Measurements from ENCODE around the gene RNF207. TPM values are rescaled to one million over a fixed set of nuclear protein-coding genes. Genes with fewer than 3 reads are reported as not detected.

Gene RNF207
- total RNA-seq, 1 donor from 2014 or later = 19.4 TPM

DNA sequence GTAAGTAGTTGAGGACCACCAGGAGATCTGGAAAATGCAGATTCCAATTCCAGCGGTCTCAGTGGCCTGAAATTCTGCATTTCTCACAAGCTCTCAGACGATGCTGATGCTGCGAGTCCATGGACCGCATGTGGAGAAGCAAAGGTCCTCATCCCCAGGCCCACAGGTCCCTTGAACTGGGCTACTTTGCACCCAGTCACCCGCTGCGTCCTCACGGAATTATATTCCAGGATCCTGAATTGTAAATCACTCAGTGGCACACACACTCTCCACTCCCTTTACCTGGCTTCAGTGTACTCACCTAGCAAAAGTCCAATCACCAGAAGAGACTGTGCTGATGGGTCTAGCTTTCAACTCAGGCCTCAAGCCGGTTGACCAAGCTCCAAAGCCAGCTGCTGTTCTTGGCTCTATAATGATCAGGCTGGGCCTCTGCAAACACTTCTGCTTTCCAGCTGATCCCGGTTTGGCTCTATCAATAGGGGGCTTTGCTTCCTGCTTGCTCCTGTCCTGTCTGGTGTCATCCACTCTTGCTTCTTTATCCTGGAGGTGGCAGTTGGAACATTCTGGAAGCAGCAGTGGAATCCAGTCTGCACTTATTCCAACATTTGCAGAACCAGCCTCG, 5.6 kb upstream of the RNF207 start:
- peak overlapping the region; percentile 64 for H3K27ac ChIP-seq
- peak overlapping the region; percentile 92 to 100 for H3K4me3 ChIP-seq
- no peak for DNase-seq (ENCODE audit: extremely low spot score in 2 of 2)
- TF ChIP-seq, protein P1, sequence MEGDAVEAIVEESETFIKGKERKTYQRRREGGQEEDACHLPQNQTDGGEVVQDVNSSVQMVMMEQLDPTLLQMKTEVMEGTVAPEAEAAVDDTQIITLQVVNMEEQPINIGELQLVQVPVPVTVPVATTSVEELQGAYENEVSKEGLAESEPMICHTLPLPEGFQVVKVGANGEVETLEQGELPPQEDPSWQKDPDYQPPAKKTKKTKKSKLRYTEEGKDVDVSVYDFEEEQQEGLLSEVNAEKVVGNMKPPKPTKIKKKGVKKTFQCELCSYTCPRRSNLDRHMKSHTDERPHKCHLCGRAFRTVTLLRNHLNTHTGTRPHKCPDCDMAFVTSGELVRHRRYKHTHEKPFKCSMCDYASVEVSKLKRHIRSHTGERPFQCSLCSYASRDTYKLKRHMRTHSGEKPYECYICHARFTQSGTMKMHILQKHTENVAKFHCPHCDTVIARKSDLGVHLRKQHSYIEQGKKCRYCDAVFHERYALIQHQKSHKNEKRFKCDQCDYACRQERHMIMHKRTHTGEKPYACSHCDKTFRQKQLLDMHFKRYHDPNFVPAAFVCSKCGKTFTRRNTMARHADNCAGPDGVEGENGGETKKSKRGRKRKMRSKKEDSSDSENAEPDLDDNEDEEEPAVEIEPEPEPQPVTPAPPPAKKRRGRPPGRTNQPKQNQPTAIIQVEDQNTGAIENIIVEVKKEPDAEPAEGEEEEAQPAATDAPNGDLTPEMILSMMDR (IDR thresholded peaks at IDR 0.05) = no peak
- no peak for TF ChIP-seq POLR2A (IDR thresholded peaks at IDR 0.05)
- TF ChIP-seq POLR2AphosphoS5 (IDR thresholded peaks at IDR 0.05; ENCODE audit: insufficient read depth in 1 of 2, low read depth in 1 of 2) = no peak
- intact Hi-C loops (cut with DNase I) = no loop called here
- no peaks in the 10 kb centered on the region for H3K9me3 ChIP-seq
- peaks cover 43% of the 10 kb centered on the region for H3K4me1 ChIP-seq
- H3K36me3 ChIP-seq = peaks cover 0 to 22% of the 10 kb centered on the region in 2 donors
- no peaks in the 10 kb centered on the region for H3K27me3 ChIP-seq

DNA sequence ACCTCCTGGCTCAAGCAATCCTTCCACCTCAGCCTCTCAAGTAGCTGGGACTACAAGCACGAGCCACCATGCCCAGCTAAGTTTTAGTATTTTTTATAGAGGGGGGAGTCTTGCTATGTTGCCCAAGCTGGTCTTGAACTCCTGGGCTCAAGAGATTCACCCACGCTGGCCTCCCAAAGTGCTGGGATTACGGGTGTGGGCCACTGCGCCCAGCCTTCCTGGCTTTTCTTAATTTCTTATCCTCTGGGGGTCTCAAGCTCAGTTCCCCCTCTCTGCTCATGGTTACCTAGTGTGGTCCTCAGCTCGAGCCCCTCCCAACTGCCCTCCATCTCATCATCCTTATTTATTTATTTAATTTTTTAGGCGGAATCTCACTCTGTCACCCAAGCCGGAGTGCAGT, 3.7 kb upstream of the RNF207 start:
- Histone ChIP-seq H3K36me3 (peaks cover 0 to 2% of the 10 kb centered on the region in 2 donors), H3K27ac (no peak overlapping the region), H3K4me1 (peaks cover 55% of the 10 kb centered on the region), H3K4me3 (no peak overlapping the region), H3K27me3 (no peaks in the 10 kb centered on the region), H3K9me3 (no peaks in the 10 kb centered on the region)
- intact Hi-C loops (cut with DNase I) = no loop called here
- TF ChIP-seq, protein P1 (IDR thresholded peaks at IDR 0.05) = no peak
- no peak for TF ChIP-seq POLR2A (IDR thresholded peaks at IDR 0.05)
- TF ChIP-seq POLR2AphosphoS5 (IDR thresholded peaks at IDR 0.05; ENCODE audit: insufficient read depth in 1 of 2, low read depth in 1 of 2) = no peak
- no peak for DNase-seq (ENCODE audit: extremely low spot score in 2 of 2)

DNA sequence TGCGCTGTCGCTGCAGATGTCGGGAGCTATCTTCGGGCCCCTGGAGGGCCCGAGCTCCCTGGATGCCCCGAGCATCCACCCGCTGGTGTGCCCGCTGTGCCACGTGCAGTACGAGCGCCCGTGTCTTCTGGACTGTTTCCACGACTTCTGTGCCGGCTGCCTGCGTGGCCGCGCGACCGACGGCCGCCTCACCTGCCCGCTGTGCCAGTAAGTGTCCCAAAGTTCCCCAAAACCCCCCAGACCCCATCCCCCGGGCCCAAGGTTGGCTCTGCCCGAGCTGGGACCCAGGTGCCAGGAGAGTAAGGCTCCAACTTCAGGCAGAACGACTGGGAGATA, 569 bp downstream of the RNF207 start:
- peak overlapping the region; percentile 43 to 53 for H3K4me3 ChIP-seq
- peaks cover 52% of the 10 kb centered on the region for H3K4me1 ChIP-seq
- H3K36me3 ChIP-seq = no peaks in the 10 kb centered on the region
- TF ChIP-seq, protein P1 (IDR thresholded peaks at IDR 0.05) = no peak
- TF ChIP-seq POLR2A (IDR thresholded peaks at IDR 0.05) (no peak), POLR2AphosphoS5 (IDR thresholded peaks at IDR 0.05; ENCODE audit: insufficient read depth in 1 of 2, low read depth in 1 of 2) (no peak)
- H3K9me3 ChIP-seq = no peaks in the 10 kb centered on the region
- no peaks in the 10 kb centered on the region for H3K27me3 ChIP-seq
- H3K27ac ChIP-seq = no peak overlapping the region
- no peak for DNase-seq (ENCODE audit: extremely low spot score in 2 of 2)
- intact Hi-C loops (cut with DNase I) = no loop called here

DNA sequence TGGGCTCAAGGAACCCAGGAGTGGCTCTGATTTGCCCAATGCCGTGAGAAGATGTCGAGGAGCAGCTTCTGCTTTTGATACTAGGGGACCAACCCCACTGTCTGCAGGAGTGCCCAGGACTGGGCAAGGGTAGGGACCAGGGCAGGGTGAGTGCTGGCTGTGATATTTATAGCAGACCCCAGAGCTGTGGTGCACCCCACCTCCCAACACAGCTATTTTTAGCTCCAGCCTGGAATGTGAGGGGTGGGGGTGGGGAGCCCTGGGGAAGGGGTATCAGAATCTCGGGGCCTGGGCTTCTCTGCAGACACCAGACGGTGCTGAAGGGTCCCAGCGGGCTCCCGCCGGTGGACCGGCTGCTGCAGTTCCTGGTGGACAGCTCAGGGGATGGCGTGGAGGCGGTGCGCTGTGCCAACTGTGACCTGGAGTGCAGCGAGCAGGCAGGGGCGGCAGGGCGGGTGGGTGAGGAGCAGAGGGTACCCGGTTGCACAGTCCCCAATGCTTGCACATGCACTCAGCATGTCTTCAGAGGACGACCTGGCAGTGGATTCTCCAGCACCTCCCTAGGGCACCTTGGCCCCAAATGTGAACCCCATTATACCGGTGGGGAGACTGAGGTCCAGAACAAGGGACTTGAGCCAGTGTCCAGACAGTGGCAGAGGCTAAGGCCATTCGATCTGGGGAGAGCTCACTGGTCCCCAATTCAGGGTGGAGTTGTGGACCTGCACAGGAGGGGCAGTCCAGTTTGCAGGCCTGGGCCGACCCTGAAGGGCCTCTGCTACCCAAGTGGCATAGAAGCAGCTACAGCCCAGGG, 1.4 kb downstream of the RNF207 start:
- Histone ChIP-seq H3K36me3 (no peaks in the 10 kb centered on the region), H3K4me1 (peaks cover 52% of the 10 kb centered on the region), H3K4me3 (peak overlapping the region in 1 of 2 donors; percentile 43), H3K27me3 (no peaks in the 10 kb centered on the region), H3K9me3 (no peaks in the 10 kb centered on the region), H3K27ac (no peak overlapping the region)
- intact Hi-C loops (cut with DNase I) = no loop called here
- no peak for DNase-seq (ENCODE audit: extremely low spot score in 2 of 2)
- no peak for TF ChIP-seq POLR2AphosphoS5 (IDR thresholded peaks at IDR 0.05; ENCODE audit: insufficient read depth in 1 of 2, low read depth in 1 of 2)
- no peak for TF ChIP-seq POLR2A (IDR thresholded peaks at IDR 0.05)
- TF ChIP-seq, protein P1 (IDR thresholded peaks at IDR 0.05) = no peak

DNA sequence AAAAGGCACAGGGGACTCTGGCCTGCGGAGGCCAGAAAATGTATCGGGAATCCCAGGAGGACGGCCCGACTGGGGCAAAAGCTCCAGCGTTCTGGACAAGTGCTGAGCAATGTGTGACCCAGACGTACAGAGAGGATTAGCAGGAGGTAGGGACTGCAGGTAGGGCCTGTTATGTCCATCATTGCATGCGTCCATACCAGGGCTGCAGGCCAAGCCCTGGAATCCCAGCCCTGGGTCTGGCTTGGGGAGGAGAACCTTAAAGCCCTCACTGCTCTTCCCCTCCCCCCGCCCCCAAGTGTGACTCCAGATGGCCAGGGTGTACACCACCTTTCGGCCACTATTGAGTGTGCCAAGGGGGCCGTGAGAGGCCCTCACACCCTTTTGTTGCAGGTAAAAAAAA, 2.0 kb downstream of the RNF207 start:
- no peak for DNase-seq (ENCODE audit: extremely low spot score in 2 of 2)
- intact Hi-C loops (cut with DNase I) = no loop called here
- H3K4me1 ChIP-seq = peaks cover 52% of the 10 kb centered on the region

More for the DNA sequence above, 2.0 kb downstream of the RNF207 start:
- TF ChIP-seq POLR2AphosphoS5 (IDR thresholded peaks at IDR 0.05; ENCODE audit: insufficient read depth in 1 of 2, low read depth in 1 of 2) (no peak), POLR2A (IDR thresholded peaks at IDR 0.05) (no peak)
- TF ChIP-seq, protein P1 (IDR thresholded peaks at IDR 0.05) = no peak
- no peak overlapping the region for H3K4me3 ChIP-seq
- no peaks in the 10 kb centered on the region for H3K36me3 ChIP-seq
- no peak overlapping the region for H3K27ac ChIP-seq
- H3K9me3 ChIP-seq = no peaks in the 10 kb centered on the region
- no peaks in the 10 kb centered on the region for H3K27me3 ChIP-seq
